Amniotic epithelial cell (primary cell): ENCODE measurements around the gene UHMK1.
"Not testable (repeated sequence)": the region's sequence is repeated elsewhere in the genome, so short reads cannot be mapped to it uniquely, and the experiment has no call there.

ENCODE experiments used
- DNase-seq: peaks from one replicate; pipeline ENCODE4 v3.0.0-alpha.2; 2010; ENCODE audit warnings: low read depth

Gene UHMK1

GRCh38 chr1:162565460-162565859 is 67.8 kb downstream of the UHMK1 start:
- DNase-seq: no peak

GRCh38 chr1:162566870-162567269 is 69.3 kb downstream of the UHMK1 start:
- no peak for DNase-seq

GRCh38 chr1:162568802-162569201 is 71.2 kb downstream of the UHMK1 start:
- no peak for DNase-seq

GRCh38 chr1:162570718-162571117 is 73.1 kb downstream of the UHMK1 start:
- DNase-seq: peak; percentile 24

GRCh38 chr1:162571121-162571520 is 73.5 kb downstream of the UHMK1 start:
- not testable (repeated sequence) for DNase-seq

- DNase-seq: no peak
Measured at GRCh38 chr1:162571696-162572095, 74.1 kb downstream of the UHMK1 start.

GRCh38 chr1:162573136-162573535 is 75.5 kb downstream of the UHMK1 start:
- DNase-seq: no peak

- no peak for DNase-seq
Measured at GRCh38 chr1:162578071-162578700, 80.6 kb downstream of the UHMK1 start.

GRCh38 chr1:162578936-162579335 is 81.3 kb downstream of the UHMK1 start:
- no peak for DNase-seq
